Heart left ventricle (tissue), 16 donors: Measurements from ENCODE around the gene ZCCHC18. TPM values are rescaled to one million over a fixed set of nuclear protein-coding genes. Genes with fewer than 3 reads are reported as not detected.
"Not testable (repeated sequence)": the region's sequence is repeated elsewhere in the genome, so short reads cannot be mapped to it uniquely, and the experiment has no call there.

ENCODE experiments used
- ATAC-seq, 4 donors: fragments of 200-7000 bp; cut with Tn5 transposase; one replicate each; pipeline ENCODE4 v1.9.1; 2020 to 2022; ENCODE audit warnings: moderate library complexity in 4 of 4, mild to moderate bottlenecking in 3 of 4, moderate number of reproducible peaks in 1 of 4
- DNase-seq, 5 donors: peaks; one replicate each; pipeline ENCODE4 v3.0.0-alpha.2; 2020
- H3K27ac ChIP-seq, 12 donors: fragments of 200-600 bp; sonication (generic) in 4 of 12; one replicate each; pipeline versions ENCODE4 v1.5.0 to v1.8.0; 2016 to 2022; ENCODE audit warnings: mild to moderate bottlenecking in 2 of 12
- H3K27me3 ChIP-seq, 9 donors: fragments of 200-600 bp; sonication (generic) in 2 of 9; one replicate each; pipeline versions ENCODE4 v1.5.1 to v1.8.0; 2016 to 2022; ENCODE audit warnings: mild to moderate bottlenecking in 3 of 9
- H3K36me3 ChIP-seq, 9 donors: fragments of 200-600 bp; sonication (generic) in 2 of 9; one replicate each; pipeline versions ENCODE4 v1.5.0 to v1.8.0; 2018 to 2022; ENCODE audit warnings: mild to moderate bottlenecking in 2 of 9
- H3K4me1 ChIP-seq, 12 donors: fragments of 200-600 bp; sonication (generic) in 4 of 12; one replicate each; pipeline versions ENCODE4 v1.5.0 to v1.8.0; 2016 to 2022; ENCODE audit warnings: mild to moderate bottlenecking in 3 of 12
- H3K4me3 ChIP-seq, 12 donors: fragments of 200-600 bp; sonication (generic) in 4 of 12; one replicate each; pipeline versions ENCODE4 v1.5.0 to v1.8.0; 2017 to 2022; ENCODE audit warnings: mild to moderate bottlenecking in 9 of 12, moderate library complexity in 4 of 12
- H3K9me3 ChIP-seq, 12 donors: fragments of 200-600 bp; sonication (generic) in 4 of 12; one replicate each; pipeline versions ENCODE4 v1.5.0 to v1.8.0; 2016 to 2022; ENCODE audit warnings: mild to moderate bottlenecking in 1 of 12
- CTCF ChIP-seq, 12 donors: fragments of 200-600 bp; sonication (generic) in 4 of 12; IDR thresholded peaks; one replicate each; pipeline versions ENCODE4 v1.5.0 to v1.8.0; 2018 to 2022; ENCODE audit warnings: antibody characterized with exemption in 12 of 12, mild to moderate bottlenecking in 5 of 12
- POLR2A ChIP-seq, 2 donors: fragments of 450-650 bp; IDR thresholded peaks; one replicate each; pipeline ENCODE4 v1.6.1; 2017; ENCODE audit warnings: antibody characterized with exemption in 2 of 2, mild to moderate bottlenecking in 2 of 2, moderate library complexity in 2 of 2
- WGBS, 4 donors: extraction: QIAGEN DNeasy Blood & Tissue Kit in 2 of 4; methylation state at CpG; one replicate each; pipeline versions ENCODE4 v1.1.5 to v1.1.7; 2013 to 2018; 5-methylcytosine and 5-hydroxymethylcytosine counted together
- intact Hi-C, 10 donors: fragments of 100-400 bp; cut with DNase I; formaldehyde crosslinking; loops; one replicate each; pipeline versions ENCODE4 v1.11.1 to v1.14.2; 2022
- polyA plus RNA-seq, 2 donors: library from polyadenylated mRNA; stranded (reverse); fragments of 200-250 nt; gene quantifications; one replicate each; pipeline ENCODE4 v1.2.3, GENCODE V29; 2013
- total RNA-seq, 9 donors: library from RNA; depleted of rRNA in 2 of 9; stranded (reverse); fragments of >200 nt in 2 of 9; fragmentation: NEBNext Ultra II Directional in 3 of 9; extraction: Animal tissue kit (Norgen Biotek cat#: 25700) in 3 of 9; gene quantifications; one replicate each; pipeline versions ENCODE4 v1.1.0 to v1.2.4, GENCODE V29; 2016 to 2023
- donor health status: ischemic (EF 13 %, LVEDD 7.1; RV severe dilation, severe dysfunction).
- donor health status: healthy with polysubstance abuse.
- donor health status: DM: no; HTN: yes; CAD: no.
- donor health status: DM: no; HTN: no; CAD: no.
- donor health status: ischemic (EF 25% LVEDD 6.9; RV normal size, moderate dysfunction).
- donor health status: ischemic (EF 25% LVEDD 5.7; RV mildly dilated, moderate dysfunction).
- donor health status: healthy.
- donor health status: DM: yes; HTN: yes; CAD: no.
- donor health status: ischemic (EF 35%, LVEDD 5.7; RV mildly dilated, moderate dysfunction).
- donor health status: nonischemic (EF 11% LVEDD 7.7; RV severe dilation, severe dysfunction).
- donor health status: DM: yes; HTN: yes; CAD: no.
- donor health status: PGD.
- donor health status: ischemic (EF 29% LVEDD 5.4; RV normal size, mild dysfunction).
- donor health status: nonischemic (EF 23%, LVEDD 6.1; RV moderate dilation, normal function).

Gene ZCCHC18
- total and polyA plus RNA-seq, 11 donors: 0.14 to 1.4 (median 0.69) TPM; not detected in 1

- H3K27ac ChIP-seq: no peak overlapping the region
- no peak overlapping the region for H3K4me3 ChIP-seq
- H3K9me3 ChIP-seq: no peaks in the 10 kb centered on the region
- no peaks in the 10 kb centered on the region for H3K4me1 ChIP-seq
- intact Hi-C loops: loop anchor here in 5 of 10 donors (1.0 to 2.0 kb wide), 3 partner anchors 36 to 38 kb away; no protein-coding TSS in a partner anchor
- ATAC-seq: no peak
- no peak for DNase-seq
- no peaks in the 10 kb centered on the region for H3K36me3 ChIP-seq
- TF ChIP-seq CTCF (IDR thresholded peaks at IDR 0.05) (no peak), POLR2A (IDR thresholded peaks at IDR 0.05) (no peak)
- H3K27me3 ChIP-seq: peaks cover 0 to 45% (median 0%) of the 10 kb centered on the region in 9 donors
Observed at GRCh38 chrX:104098919-104099318, 13.4 kb upstream of the ZCCHC18 start.

- TF ChIP-seq CTCF (IDR thresholded peaks at IDR 0.05): no peak
- no peak for TF ChIP-seq POLR2A (IDR thresholded peaks at IDR 0.05)
- 58 to 94% (median 81%) methylated on average over 5 to 10 of the region's 10 CpGs for WGBS, 4 donors
- no peak overlapping the region for H3K4me3 ChIP-seq
- ATAC-seq: no peak
- peaks cover 0 to 17% (median 0%) of the 10 kb centered on the region in 9 donors for H3K27me3 ChIP-seq
- intact Hi-C loops: no loop called here
- no peak for DNase-seq
- H3K9me3 ChIP-seq: no peaks in the 10 kb centered on the region
- no peaks in the 10 kb centered on the region for H3K36me3 ChIP-seq
- H3K27ac ChIP-seq: no peak overlapping the region
- H3K4me1 ChIP-seq: peaks cover 0 to 6% (median 0%) of the 10 kb centered on the region in 12 donors
Observed at GRCh38 chrX:104104676-104105075, 7.6 kb upstream of the ZCCHC18 start.

DNA sequence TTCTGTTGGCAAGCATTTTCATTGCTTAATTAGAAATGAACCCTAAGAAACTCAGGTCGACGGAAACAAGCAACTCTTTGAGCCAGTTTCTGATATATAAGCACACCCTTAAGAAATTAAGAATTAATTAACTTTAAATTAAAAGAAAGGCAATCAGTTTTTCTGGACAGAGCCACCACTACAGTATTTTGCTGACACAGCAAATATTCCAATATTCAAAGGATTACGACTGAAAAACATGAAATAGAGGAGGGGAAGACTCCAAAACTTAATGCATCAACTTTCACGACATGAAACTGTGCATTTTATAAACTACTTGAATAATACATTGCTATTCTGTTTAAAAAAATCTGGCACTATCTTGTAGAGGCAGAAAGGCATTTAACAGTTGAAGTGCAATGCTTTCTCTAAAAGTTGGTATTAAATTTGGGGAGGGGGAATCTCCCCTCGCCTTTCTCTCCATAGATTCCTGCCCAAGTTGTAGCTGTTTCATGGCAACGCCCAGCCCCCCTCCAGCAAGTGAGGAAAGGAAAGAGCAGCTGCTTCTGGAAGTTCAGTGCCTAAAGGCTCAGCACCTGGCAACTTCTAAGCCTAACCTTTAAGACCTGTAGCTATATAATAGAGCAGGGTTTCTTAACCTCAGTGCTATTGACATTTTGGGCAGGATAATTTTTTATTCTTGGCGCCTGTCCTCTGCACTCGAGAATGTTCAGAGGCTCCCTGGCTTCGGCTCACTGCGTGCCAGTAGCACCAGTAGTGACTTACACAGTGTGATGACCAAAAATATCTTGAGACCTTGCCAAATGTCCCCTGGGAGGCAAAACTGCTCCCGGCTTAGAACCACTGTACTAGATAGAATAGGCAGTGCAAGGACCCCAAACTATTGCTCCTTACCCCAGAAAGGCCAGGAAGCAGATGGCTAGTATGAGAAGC is 6.7 kb upstream of the ZCCHC18 start:
- 54 to 60% (median 57%) methylated on average over 11 of the region's 11 CpGs for WGBS, 4 donors
- TF ChIP-seq CTCF (IDR thresholded peaks at IDR 0.05): no peak
- no peak for TF ChIP-seq POLR2A (IDR thresholded peaks at IDR 0.05)
- Histone ChIP-seq H3K4me3 (no peak overlapping the region), H3K27me3 (peaks cover 0 to 8% (median 0%) of the 10 kb centered on the region in 9 donors), H3K27ac (peak overlapping the region in 4 of 12 donors; percentile 3 to 63 (median 46)), H3K36me3 (no peaks in the 10 kb centered on the region), H3K4me1 (peaks cover 0 to 6% (median 0%) of the 10 kb centered on the region in 12 donors), H3K9me3 (no peaks in the 10 kb centered on the region)
- ATAC-seq: peak; percentile 82 to 91 (median 84)
- DNase-seq: peak in 3 of 5 donors; percentile 24 to 59 (median 37)
- intact Hi-C loops: no loop called here

- WGBS, 4 donors: 67 to 100% (median 95%) methylated on average over 1 of the region's 1 CpG
Observed at GRCh38 chrX:104108955-104109354, 3.4 kb upstream of the ZCCHC18 start.

GRCh38 chrX:104110491-104111240 is 1.7 kb upstream of the ZCCHC18 start:
- H3K9me3 ChIP-seq, intact Hi-C loops, H3K36me3 ChIP-seq, DNase-seq, ATAC-seq: not testable (repeated sequence)
- WGBS, 4 donors: 48 to 71% (median 62%) methylated on average over 6 of the region's 6 CpGs
- H3K27me3 ChIP-seq: peaks cover 0 to 26% (median 0%) of the 10 kb centered on the region in 9 donors
- H3K27ac ChIP-seq: peak overlapping the region in 1 of 12 donors; percentile 78
- peak overlapping the region in 1 of 12 donors; percentile 5 for H3K4me3 ChIP-seq
- H3K4me1 ChIP-seq: peaks cover 0 to 13% (median 0%) of the 10 kb centered on the region in 12 donors

More at GRCh38 chrX:104108955-104109354, 3.4 kb upstream of the ZCCHC18 start:
- Histone ChIP-seq H3K4me3 (no peak overlapping the region), H3K27ac (no peak overlapping the region), H3K4me1 (peaks cover 0 to 19% (median 0%) of the 10 kb centered on the region in 12 donors), H3K36me3 (no peaks in the 10 kb centered on the region), H3K27me3 (peaks cover 0 to 26% (median 0%) of the 10 kb centered on the region in 9 donors), H3K9me3 (no peaks in the 10 kb centered on the region)
- TF ChIP-seq POLR2A (IDR thresholded peaks at IDR 0.05) (no peak), CTCF (IDR thresholded peaks at IDR 0.05) (no peak)
- no peak for DNase-seq
- ATAC-seq: no peak
- intact Hi-C loops: no loop called here
